LNCaP clone FGC (cell line): ENCODE measurements around the gene LSM4.

Experiments used
- DNase-seq: peaks from one replicate; pipeline ENCODE4 v3.0.0-alpha.2; 2011; ENCODE audit warnings: low read depth
- H3K4me3 ChIP-seq: 2 replicates; pipeline ENCODE4 v1.5.1; 2011; ENCODE audit warnings: mild to moderate bottlenecking, low read depth, low read length, control low read depth
- CTCF ChIP-seq: IDR thresholded peaks from 2 replicates; pipeline ENCODE4 v1.5.1; 2012; ENCODE audit warnings: mild to moderate bottlenecking; ENCODE audit not compliant: control insufficient read depth, insufficient read depth; ENCODE audit errors: extremely low read depth

The LSM4 gene

GRCh38 chr19:18264971-18265540, 57.8 kb downstream of the LSM4 start:
- no peak for DNase-seq
- no peak for TF ChIP-seq CTCF
- H3K4me3 ChIP-seq: no peak overlapping the region

GRCh38 chr19:18264137-18264854, 58.6 kb downstream of the LSM4 start:
- H3K4me3 ChIP-seq: no peak overlapping the region
- TF ChIP-seq CTCF: no peak
- no peak for DNase-seq

- no peak for TF ChIP-seq CTCF
- H3K4me3 ChIP-seq: no peak overlapping the region
- no peak for DNase-seq
Measured at GRCh38 chr19:18263324-18264136, 59.3 kb downstream of the LSM4 start.

GRCh38 chr19:18262917-18263316, 60.0 kb downstream of the LSM4 start:
- DNase-seq: no peak
- no peak for TF ChIP-seq CTCF
- H3K4me3 ChIP-seq: no peak overlapping the region

- DNase-seq: no peak
- no peak for TF ChIP-seq CTCF
Measured at GRCh38 chr19:18262144-18262543, 60.7 kb downstream of the LSM4 start.

GRCh38 chr19:18261474-18261873, 61.4 kb downstream of the LSM4 start:
- no peak overlapping the region for H3K4me3 ChIP-seq
- DNase-seq: no peak
- TF ChIP-seq CTCF: no peak

More at GRCh38 chr19:18262144-18262543, 60.7 kb downstream of the LSM4 start:
- no peak overlapping the region for H3K4me3 ChIP-seq
